Stimulated activated CD4-positive, alpha-beta T cell treated with anti-CD3 and anti-CD28 coated beads, Interleukin-2, amount 100 ng/mL, for 4 hours (primary cell): ENCODE data around the gene STPG3.

ENCODE experiments used
- DNase-seq: peaks from one replicate; pipeline ENCODE4 v3.0.0-alpha.2; 2020; ENCODE audit warnings: low read depth

The STPG3 gene

DNA sequence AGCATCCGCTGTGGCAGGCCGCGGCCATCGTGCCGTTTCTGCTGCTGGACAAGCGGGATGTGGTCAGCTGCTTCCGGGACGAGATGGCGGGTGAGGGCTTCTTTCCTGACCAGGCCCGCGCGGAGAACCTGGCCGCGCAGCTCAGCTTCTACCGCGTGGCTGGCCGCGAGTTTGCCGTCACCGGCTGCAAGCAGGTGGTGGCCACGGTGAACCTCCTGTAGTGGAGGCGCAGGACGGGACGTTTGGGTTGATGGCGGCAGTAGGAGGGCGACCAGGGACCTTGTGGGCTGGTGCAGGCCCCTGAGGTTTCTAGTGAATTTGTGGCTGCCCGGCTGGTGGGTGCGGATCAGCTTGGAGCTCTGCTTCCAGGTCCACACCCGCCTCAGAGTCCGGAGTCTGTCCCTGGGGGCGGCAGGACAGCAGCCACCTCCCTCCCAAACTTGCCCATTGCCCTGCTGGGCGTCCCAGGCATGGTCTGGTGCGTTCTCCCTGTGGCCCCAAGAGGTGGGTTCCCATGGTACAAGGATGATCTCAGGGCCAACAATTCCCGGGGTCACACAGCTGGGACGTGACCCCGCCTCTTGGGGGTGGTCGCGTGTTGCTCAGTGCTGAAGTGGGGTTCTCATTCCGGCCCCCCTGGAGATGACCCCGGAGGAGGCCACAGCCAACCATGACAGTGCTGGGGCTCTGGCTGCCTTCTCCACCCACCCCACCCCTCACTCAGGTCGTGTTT lies 28.8 kb downstream of the STPG3 start:
- no peak for DNase-seq

DNA sequence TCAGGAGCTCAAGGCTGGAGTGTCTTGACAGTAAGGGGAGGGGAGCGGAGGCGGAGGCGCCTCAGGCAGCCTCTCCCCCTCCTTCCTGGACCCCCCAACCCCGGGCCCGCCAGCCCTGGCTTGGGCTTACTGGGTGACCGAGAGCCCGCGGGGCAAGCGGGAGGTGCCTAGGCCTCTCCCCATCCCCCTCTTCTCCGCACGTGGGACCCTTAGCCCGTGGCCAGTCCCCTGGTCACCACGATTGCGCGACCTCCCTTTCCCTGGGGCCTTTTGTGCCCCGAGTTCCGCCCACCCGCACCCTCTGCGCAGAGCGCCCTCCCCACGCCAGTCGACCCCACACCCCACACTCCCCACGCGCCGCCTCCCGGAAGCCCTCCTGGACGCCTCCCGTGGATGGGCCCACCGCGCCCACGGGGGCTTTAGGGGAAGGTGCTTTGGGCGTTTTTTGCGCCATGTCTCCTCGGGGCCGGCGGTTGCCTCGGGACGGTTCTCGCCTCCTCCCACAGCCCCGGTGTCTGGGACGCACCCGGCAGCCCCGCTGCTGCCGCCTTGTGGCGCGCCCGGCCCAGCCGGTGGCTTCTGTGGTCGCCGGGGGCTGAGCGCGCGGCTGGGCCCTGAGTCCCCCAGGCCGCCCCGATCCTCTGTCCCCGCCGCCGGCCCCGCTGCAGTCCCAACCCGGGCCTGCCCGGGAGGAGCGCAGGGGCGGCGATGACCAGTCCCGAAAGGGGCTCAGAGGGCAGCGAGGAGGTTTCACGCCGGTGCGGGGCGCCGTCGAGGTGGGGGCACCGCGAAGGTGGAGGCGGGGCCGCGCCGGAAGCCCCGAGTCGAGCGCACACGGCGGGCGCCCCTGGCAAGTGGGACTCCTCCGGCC lies 29.6 kb downstream of the STPG3 start:
- no peak for DNase-seq

DNA sequence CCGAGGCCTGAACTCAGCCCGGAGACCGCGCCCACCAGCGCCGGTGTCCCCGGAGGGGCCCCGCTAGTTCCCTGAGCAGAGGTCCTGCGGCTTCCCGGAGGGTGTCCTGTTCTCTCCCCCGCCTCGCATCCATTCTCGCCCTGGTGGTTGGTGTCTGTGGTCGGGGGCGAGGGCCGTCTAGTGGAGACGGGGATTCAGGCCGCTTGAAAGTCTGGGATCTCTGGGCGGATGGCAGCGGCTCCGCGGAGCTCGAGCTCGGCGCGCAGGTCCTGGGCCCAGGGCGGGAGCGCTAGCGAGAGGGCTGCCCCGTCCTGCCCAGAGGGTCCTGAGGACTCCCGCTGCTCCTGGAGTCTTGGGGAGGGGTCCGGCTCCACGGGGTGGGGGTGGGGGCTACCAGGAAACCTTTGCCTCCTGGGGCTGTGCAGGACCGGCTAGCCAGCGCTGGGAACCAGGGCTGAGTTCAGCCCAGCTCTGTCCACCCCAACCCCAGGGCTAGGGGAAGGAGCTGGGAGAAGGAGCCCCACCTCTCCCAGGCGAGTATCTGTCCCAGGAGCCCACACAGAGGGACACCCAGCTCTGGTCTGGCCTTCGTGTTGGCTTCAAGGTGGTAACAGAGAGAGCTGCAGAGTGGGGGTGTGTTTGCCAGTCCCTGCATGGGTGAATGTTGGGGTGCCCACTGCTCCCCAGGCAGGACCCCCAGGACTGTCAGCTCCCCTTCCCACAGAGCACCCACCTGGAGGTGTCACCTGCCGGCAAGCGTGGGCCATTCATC lies 30.4 kb downstream of the STPG3 start:
- DNase-seq: no peak

DNA sequence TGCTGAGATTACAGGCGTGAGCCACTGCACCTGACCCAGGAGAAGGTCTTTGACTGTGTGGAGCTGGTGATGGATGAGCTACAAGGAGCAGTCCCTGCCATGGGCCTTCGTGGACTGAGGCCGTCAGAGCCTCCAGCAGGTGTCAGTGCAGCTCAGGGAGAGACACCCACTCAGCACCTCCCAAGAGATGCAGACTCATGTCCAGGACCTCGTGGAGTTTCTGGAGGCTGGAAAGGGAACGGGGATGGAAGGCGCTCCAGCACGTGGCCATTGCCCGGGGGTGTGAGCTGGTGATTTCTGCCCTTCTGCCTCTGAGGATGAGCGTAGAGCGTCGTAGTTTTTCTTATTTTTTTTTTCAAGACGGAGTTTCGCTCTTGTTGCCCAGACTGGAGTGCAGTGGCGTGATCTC lies 35.9 kb downstream of the STPG3 start:
- DNase-seq: no peak

DNA sequence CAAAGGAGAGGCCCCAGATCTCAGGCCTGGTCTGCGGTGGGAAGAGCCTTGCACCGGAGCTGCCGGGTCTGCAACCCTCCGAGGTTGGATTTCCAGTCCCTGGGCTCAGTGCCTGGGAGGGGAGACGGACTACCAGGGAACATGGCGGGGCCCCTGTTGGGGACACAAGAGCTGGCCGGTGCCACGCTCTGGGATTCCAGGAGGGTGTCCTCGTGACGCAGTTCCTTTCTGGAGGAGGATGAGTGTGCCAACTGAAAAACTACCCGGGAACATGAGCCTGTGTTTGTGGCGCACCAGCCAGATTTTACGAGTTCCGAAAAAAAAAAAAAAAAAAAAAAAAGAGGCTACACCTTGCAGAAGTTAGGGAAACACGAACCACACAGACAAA lies 42.0 kb downstream of the STPG3 start:
- DNase-seq: no peak

DNA sequence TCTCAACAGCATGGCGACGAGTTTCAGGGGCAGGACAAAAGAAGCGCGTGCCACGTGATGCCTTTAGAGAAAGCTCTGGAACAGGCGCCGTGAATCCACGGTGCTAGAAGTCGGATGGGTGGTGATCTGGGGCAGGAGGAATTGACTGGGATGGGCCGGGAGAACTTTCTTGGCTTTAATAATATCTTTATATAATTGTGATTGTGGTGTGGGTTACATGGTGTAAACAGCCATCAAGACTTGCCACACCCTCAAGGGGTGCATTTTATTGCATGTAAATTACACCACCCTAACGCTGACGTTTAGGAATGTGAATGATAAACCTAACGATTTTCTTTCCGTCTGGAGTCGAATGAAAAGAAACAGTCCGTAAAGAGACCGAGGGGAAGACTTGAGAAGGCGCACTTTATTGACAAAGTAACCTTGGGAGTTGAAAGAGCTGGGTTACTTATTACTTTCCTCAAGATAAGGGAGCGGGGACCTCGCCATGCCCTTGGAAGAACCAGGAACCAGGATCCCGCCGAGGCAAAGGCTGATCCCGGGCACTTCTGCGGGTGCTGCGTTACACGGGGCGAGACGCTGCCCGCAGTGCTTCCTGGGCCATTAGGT lies 42.5 kb downstream of the STPG3 start:
- no peak for DNase-seq

DNA sequence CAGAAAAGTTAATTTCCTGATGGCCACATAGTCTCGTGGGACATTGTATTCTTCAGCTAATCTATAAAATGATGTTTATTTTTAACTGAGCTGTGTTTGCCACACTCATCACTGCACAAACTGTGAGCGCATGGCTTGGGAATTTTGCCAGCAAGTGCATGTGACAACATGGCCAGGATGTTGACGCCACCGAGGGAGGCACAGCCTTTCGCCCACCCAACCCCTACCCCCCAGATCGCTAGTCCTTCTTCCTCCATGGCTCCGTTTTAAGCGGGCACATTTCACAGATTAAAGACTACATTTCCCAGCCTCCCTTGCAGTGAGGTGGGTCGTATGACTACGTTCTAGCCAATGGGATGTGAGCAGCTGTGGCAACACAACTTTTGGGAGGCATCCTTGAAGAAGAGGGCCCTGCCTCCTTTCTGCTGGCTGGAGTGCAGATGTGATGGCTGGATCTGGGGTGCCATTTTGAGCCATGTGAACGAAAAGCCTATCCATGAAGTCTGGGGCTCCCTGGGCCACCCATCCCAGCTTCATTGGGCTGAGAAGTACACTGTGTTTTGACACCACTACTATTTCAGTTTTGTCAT lies 43.1 kb downstream of the STPG3 start:
- no peak for DNase-seq

DNA sequence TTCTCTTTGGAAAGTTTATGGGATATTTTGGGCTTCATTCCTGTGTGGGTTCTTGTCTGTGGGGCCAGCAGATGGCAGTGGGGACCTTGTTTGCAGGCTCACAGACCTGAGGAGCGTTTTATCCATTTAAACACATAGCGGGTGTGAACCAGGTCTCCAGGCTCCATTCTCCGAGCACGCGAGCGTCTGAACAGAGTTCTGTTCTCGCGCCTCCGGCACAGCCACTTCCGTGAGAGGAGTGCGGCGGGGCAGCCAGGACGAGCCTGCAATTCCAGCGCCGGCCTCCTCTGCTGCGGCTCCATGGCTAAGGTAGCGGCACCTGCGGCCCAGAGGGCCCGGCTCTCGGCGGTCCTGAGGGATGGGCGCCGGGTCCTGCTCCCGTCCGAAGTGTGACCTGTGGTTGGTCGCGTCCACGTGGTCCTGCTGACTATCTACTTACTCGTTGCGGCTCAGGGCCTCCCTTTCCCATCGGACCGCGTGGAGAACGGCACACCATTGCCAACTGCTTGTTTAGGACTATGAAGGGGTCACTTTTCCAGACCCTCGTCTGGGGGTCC lies 43.7 kb downstream of the STPG3 start:
- no peak for DNase-seq

DNA sequence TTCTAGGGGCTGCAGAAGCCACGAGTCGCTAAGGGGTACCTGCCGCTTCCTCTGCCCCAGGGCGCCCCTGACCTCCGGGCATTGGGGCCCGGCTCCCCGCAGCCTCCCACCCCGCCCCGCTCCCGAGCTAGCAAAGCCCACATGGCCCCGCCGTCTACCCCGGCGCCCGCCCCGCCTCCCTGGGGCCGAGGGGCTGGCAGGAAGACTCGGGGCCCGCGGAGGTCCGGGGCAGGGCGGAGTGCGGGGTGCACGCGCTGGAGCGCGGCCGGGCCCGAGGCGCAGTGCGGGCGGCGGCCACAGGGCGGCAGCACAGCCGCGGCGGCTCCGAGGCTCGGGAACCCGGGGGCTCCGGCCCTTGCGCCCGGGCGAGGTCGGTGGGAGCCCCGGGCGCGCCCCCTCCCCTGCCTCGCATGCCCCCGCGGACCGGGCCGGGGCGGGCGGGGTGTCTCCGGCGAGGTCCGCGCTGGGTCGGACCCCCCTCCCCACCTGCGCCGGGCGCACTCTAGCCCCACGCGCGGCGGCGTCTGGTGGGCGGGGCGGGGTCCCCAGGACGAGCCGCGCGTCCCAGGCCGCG lies 44.2 kb downstream of the STPG3 start:
- no peak for DNase-seq

DNA sequence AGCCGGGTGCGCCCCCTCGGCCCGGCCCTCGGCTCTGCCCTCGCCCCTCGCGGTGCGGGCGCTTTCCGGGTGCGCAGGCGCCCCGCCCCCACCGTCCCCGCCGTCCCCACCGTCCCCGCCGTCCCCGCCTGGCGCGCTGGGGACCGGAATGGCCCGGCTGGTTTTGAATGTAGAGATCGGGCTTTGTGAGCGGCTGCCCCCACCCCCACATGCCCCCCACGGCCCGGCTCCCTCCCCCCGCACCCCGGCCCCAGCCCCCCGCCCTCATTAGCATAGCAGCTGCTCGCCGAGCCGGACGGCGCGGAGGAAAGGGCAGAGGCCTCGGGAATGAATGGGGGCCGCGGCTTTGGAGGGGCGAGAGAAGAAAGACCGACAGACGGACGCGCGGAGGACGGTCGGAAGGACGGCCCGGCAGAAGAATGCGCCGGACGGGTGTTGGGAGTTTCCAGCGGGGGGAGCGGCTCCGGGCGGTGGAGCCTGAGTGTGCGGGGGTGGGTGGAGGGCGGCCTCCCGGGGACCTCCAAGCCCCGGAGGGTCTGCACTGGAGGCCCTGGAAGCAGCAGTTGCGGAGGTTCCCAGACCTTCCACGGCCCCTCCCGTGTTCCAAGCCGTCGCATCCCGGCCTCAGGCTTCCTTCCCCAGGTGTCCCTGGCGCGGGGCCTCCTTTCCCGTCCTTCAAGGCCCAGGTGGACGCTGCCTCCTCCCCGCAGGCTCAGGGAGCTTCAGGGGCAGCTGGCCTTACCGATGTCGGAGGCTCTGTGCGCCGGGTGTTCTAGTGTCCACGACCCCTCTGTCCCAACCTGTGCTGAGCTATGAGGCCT lies 45.0 kb downstream of the STPG3 start:
- no peak for DNase-seq

DNA sequence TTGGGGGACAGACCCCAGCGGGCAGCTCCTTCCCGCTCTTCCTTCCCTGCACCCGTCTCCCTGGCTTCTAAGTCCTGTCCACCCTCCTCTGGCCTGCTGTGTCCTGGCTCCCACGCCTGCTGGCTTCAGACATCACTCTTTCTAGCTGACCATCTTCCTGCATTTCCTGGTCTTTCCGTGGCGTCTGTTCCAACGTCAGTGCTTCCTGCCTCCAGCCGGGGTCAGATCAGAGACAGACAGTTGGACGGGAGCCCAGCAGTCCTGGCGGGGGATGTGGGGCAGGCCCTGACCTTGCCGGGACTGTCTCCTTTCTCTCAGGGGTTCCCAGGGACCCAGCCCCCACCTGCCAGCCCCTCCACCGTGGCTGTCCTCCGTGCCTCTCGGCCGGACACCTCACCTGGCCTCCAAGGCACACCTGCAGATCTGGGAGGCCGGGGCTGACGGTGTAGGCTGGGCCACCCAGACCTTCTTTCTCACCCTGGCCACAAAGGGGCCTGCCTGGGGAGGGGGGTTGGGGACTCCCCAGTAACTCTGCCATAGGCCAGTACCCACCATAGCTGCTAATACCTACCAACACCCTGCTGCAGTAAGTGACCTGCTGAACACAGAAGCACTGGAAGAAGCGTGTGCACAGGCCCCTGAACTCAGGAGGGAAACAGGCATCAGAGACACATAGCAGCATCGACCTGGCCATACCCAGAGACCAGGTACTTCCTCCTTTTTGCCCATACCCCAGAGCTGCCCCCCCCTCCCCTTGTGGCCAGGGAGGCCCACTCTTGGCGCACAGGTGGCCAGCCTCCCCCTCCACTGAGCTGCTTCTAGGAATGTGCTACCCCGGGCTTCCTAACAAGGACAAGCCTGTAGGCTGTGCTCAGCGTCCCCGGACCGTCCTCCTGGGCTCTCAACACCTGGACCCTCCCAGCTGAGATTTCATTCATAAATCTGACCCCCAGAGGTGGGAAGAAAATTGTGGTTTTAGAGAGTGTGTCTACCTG lies 45.9 kb downstream of the STPG3 start:
- no peak for DNase-seq

DNA sequence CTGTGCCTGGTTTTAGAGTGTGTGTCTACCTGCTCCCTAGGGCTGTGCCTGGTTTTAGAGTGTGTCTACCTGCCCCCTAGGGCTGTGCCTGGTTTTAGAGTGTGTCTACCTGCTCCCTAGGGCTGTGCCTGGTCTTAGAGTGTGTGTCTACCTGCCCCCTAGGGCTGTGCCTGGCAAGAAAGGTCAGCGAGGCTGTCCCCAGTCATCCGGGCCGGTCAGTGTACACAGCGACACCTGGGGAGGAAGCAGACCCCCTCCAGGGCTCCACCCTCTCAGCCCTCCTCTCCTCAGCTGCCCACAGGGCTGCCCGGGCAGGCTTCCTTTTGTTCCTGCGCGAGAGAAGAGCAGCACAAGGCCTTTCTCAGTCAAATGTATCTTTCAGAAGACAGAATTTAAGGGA lies 46.9 kb downstream of the STPG3 start:
- DNase-seq: no peak

DNA sequence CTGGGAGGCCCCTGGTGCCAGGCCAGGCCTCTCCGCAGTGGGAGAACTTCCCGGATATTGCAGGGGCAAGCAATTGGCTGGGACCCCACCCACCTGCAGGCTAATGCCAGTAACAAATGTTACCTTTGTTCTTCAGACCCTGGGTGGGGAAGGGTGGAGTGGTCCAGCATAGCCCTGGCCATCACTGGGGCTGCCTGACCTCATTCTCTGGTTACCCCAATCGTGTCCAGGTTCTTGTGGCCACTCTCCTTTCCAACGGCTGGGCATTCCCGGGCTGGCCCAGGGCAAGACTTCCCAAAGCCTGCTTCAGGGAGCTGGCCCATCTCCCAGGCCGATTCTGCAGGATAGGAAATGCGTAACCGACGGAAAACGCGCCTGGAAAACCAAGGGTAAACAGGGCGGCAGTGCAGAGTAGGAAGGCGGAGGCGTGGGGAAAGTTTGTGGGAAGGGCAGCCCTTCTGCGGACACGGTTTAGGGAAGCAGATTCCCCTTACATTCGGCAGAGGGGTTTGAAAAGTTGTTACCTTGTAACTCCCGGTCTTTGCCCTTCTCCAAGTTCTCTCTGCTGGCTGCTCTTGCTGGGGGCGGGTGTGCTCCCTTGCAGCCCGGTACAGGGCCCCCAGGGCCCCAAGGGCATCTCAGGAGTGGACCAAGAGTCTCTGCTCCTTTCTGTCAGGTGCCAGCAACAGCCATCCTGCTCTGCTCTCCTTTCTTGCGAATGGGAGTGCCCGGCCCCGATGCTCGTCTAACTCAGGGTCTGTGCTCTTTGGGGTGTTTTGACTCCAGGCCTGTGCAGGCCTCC lies 47.5 kb downstream of the STPG3 start:
- no peak for DNase-seq

DNA sequence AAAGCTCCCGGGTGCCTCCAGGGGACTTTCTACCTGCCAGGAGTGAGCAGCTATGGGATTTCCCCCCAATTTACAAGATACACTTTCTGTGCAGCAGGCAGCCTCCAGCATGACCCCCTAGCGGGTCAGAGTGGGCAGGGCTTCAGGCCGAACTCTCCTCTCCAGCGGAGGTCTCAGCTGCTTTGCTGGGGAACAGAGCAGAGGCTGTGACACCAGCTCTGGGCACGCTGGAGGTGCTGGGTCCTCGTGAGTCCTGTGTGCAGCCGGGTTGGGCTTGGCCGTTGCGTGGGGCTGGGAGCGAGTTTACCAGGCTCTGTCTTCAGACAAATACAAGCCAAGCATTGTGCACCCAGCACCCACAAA lies 48.1 kb downstream of the STPG3 start:
- no peak for DNase-seq

DNA sequence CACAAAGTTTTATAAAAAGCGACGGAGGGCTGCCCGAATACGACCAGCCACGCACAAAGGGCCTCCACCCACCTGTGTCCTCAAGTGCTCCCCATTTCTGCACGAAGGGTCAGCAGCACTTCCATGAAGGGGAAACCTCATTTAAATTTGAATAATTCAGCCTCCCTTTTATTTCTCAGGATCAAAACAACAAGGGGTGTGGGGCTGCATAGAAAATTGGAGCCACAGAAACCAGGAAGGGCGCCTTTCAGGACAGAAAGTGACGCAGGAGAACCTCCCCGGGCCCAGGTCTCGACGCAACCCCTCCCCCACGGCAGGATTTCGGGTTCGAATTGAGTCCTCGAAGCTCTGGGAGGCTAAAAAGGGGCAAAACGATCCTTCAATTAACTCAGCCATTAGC lies 48.9 kb downstream of the STPG3 start:
- DNase-seq: no peak

DNA sequence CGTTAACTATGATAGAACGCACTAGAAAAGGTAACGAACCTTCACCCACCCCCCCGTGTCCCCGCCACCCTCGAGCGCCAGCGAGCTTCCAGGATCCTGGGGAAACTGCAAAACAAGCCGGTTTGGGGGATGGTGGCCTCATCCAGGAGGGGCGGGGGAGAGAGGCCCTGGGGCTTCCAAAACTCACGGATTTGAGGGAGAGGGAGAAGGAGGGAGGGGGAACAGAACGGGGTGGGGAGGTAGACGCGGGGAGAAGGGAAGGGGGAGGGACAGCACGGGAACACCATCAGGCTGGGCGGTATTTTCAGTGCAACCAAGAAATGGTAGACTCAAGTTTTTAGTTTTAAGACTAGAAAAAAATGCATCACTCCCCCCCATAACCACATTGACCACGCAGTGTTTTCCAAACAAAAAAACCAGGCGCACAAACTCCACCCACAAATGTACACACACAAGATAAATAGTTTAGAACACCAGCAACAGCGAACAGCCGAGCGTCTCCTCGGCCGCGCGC lies 49.5 kb downstream of the STPG3 start:
- DNase-seq: no peak

DNA sequence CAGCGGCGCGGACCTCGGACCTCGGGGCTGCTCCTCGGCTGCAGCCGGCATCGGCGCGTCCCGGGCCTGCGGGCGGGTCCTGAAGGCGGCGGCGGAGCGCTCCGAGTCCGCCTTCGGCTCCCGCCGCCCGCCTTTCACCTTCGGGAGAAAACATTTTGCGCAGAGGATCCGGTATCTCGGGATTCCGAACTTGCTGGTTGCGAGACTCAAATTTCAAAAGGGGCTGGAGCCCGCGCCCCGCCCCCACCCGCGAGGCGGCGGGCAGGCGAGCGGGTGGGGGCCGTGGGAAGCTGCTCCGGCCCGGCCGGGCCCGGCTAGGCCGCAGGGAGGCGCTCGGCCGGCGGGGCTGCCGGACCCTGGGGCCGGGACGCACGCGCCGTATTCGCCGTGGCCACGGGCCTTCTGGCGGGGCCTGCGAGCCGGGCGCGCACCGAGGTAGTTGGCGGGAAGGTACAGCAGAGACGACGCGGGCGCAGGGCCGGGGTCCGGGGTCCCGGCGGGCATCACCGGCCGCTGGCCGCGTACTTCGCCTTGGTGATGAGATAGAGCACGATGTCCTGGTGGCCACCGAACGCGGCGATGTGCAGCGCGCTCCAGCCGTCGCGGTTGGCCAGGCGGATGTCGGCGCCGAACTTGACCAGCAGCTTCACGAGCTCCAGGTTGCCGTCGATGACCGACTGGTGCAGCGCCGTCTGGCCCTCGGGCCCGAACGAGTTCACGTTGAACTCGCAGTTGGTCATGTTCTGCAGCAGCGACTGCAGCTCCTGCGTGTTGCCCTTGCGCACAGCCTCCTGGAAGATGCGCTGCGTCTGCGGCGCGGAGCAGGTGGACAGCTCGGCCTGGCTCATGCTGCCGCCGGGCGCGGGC lies 50.2 kb downstream of the STPG3 start:
- no peak for DNase-seq
